Measurements from ENCODE around the gene PXMP2. TPM values are rescaled to one million over a fixed set of nuclear protein-coding genes. Genes with fewer than 3 reads are reported as not detected.
A peak's percentile ranks its signal among the peaks of the same experiment; 100 is the strongest.

The PXMP2 gene
- total and polyA plus RNA-seq, 2 of the 8 experiments (the other 6 are each of a cell fraction or from before 2014, with no cell fraction given): 13.8 to 15.1 TPM

DNA sequence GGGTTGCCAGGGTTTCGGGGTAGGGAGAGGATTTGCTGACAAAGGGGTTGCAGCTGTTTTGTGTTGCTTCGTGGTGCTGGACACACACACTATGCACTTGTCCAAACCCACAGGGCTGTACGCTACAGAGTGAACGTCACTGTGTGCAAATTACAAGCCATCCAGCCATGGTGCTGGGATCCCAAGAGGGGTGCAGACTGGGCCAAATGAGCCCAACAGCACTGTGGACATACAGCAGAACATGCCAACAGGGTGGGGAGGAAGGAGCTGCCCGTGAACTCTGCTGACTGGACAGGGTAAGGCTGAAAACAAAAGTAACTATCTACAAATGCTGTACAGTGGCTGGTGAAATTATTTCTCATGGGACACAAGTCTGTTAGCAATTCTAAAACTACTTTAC, 25.4 kb upstream of the PXMP2 start:
- H3K23me2 ChIP-seq (ENCODE audit: low read depth, low read length): no peaks in the 10 kb centered on the region; the same call in 1 of the 2 replicates
- WGBS, 2 experiments (ENCODE audit: extremely low coverage in 1 of 2, insufficient coverage in 1 of 2, insufficient read length in 1 of 2, insufficient replicate concordance in 2 of 2, low coverage in 1 of 2, low lambda C conversion rate in 2 of 2, missing lambda C conversion rate in 1 of 2): 96% methylated on average over 5 of the region's 5 CpGs; no CpG with 5 or more reads in 1 of the 2 experiments
- POLR2A ChIA-PET (ENCODE audit: partially characterized antibody): no interaction called here
- H3K4me3 ChIP-seq (ENCODE audit: extremely low read depth in 1 of 4, insufficient read depth in 2 of 4, low read depth in 3 of 4, low read length in 4 of 4): no peak overlapping the region
- H3K4me1 ChIP-seq (replicated peaks in 1 of 4; ENCODE audit: control insufficient read depth in 3 of 4, insufficient read depth in 4 of 4, low read length in 3 of 4): 0 out of 7 replicates have a peak, but pooled peaks cover 0 to 3% (median 0%) of the 10 kb centered on the region in 4 experiments
- H3K4ac ChIP-seq (replicated peaks; ENCODE audit: insufficient read length, low read depth, low read length): no peak overlapping the region
- TF ChIP-seq SIN3A (conservative IDR thresholded peaks at IDR 0.05 in 1 of 2, IDR thresholded peaks at IDR 0.05 in 1 of 2; ENCODE audit: low read depth in 1 of 2, low read length in 2 of 2) (no peak), SP4 (IDR thresholded peaks at IDR 0.05; ENCODE audit: low read length) (no peak), NANOG (IDR thresholded peaks at IDR 0.05; ENCODE audit: insufficient read depth, low read depth, low read length, poor library complexity, severe bottlenecking) (no peak), GABPA (IDR thresholded peaks at IDR 0.05; ENCODE audit: borderline replicate concordance, insufficient read depth, low read length) (no peak)
- no peak overlapping the region for H4K5ac ChIP-seq (ENCODE audit: insufficient read length, low read depth, low read length)
- no peaks in the 10 kb centered on the region; the same call in 1 of the 2 replicates for H3K79me1 ChIP-seq (ENCODE audit: low read depth, low read length)
- CTCF ChIA-PET (ENCODE audit: partially characterized antibody): interaction anchor here (0.7 kb wide), 1 partner anchor 42 kb away, joined by 3 read pairs; no protein-coding TSS in a partner anchor
- peaks cover 13 to 17% of the 10 kb centered on the region in 2 experiments for H4K20me1 ChIP-seq (replicated peaks in 1 of 2; ENCODE audit: control insufficient read depth in 1 of 2, insufficient read depth in 2 of 2, low read length in 2 of 2)
- H3K79me2 ChIP-seq (ENCODE audit: control insufficient read depth in 1 of 2, insufficient read depth in 2 of 2, low read length in 2 of 2): no peaks in the 10 kb centered on the region; a peak in 1 of 4 replicates
- H2BK15ac ChIP-seq (ENCODE audit: low read length): no peak overlapping the region
- H3K9me3 ChIP-seq (ENCODE audit: insufficient read depth in 2 of 2, low read depth in 1 of 2, low read length in 1 of 2): no peaks in the 10 kb centered on the region
- H3K9ac ChIP-seq (replicated peaks in 1 of 4; ENCODE audit: extremely low read depth in 1 of 4, low read depth in 3 of 4, low read length in 3 of 4): no peak overlapping the region
- H4K8ac ChIP-seq (ENCODE audit: extremely low read depth, insufficient read depth, low read length): peak overlapping the region; percentile 41; the same call in 1 of the 2 replicates
- no peak overlapping the region for H2BK5ac ChIP-seq (ENCODE audit: low read depth, low read length)
- DNase-seq (ENCODE audit: low read depth in 1 of 2, low spot score in 2 of 2) (no peak), FAIRE-seq (no peak)
- H3K4me2 ChIP-seq (ENCODE audit: insufficient read depth in 1 of 2, low read depth in 2 of 2, low read length in 2 of 2): no peak overlapping the region
- H3K27me3 ChIP-seq (replicated peaks in 1 of 4; ENCODE audit: control insufficient read depth in 3 of 4, extremely low read depth in 1 of 4, insufficient read depth in 3 of 4, low read length in 3 of 4): no peaks in the 10 kb centered on the region; a peak in 1 of 7 replicates
- no peak overlapping the region for H3K27ac ChIP-seq (ENCODE audit: low read depth, low read length)
- no peak overlapping the region for H2BK12ac ChIP-seq (ENCODE audit: low read depth, low read length)
- no peak overlapping the region for H2AK5ac ChIP-seq (ENCODE audit: low read depth, low read length)
- H3K56ac ChIP-seq (replicated peaks; ENCODE audit: insufficient read length, low read depth, low read length): no peak overlapping the region
- H3K14ac ChIP-seq (ENCODE audit: insufficient read length): no peak overlapping the region
- H2BK120ac ChIP-seq (replicated peaks; ENCODE audit: low read depth, low read length): no peak overlapping the region
- no peak overlapping the region for H2AFZ ChIP-seq (ENCODE audit: low read length)
- H3K36me3 ChIP-seq (ENCODE audit: control insufficient read depth in 2 of 4, insufficient read depth in 4 of 4, low read length in 3 of 4): peaks cover 57 to 95% (median 91%) of the 10 kb centered on the region in 4 experiments
- H3K18ac ChIP-seq (ENCODE audit: extremely low read depth, low read length): no peak overlapping the region
- H4K91ac ChIP-seq (replicated peaks; ENCODE audit: insufficient read length, low read length): no peak overlapping the region
- H2BK20ac ChIP-seq (ENCODE audit: low read length): no peak overlapping the region
- no peak overlapping the region for H3K23ac ChIP-seq (ENCODE audit: insufficient read length)
